Stimulated activated CD8-positive, alpha-beta memory T cell treated with anti-CD3 and anti-CD28 coated beads, Interleukin-2, amount 100 ng/mL, for 1 hour (primary cell): ENCODE data around the gene PDE9A.

ENCODE experiments used
- DNase-seq, 2 donors: peaks; one replicate each; pipeline ENCODE4 v3.0.0-alpha.2; 2020; ENCODE audit warnings: low read depth in 2 of 2

PDE9A gene

GRCh38 chr21:42769183-42769819 is 115.9 kb downstream of the PDE9A start:
- no peak for DNase-seq

- DNase-seq = no peak
These were observed 116.6 kb downstream of the PDE9A start for GRCh38 chr21:42769820-42770716.

GRCh38 chr21:42770717-42771502 is 117.5 kb downstream of the PDE9A start:
- no peak for DNase-seq

- DNase-seq = no peak
These were observed 118.0 kb downstream of the PDE9A start for GRCh38 chr21:42771503-42771805.

- DNase-seq = no peak
These were observed 121.7 kb downstream of the PDE9A start for GRCh38 chr21:42775123-42775522.

- no peak for DNase-seq
These were observed 122.5 kb downstream of the PDE9A start for GRCh38 chr21:42775891-42776290.

- no peak for DNase-seq
These were observed 123.8 kb downstream of the PDE9A start for GRCh38 chr21:42777064-42777756.

- no peak for DNase-seq
These were observed 124.4 kb downstream of the PDE9A start for GRCh38 chr21:42777757-42778344.

GRCh38 chr21:42779431-42779861 is 126.0 kb downstream of the PDE9A start:
- no peak for DNase-seq

GRCh38 chr21:42780617-42781016 is 127.2 kb downstream of the PDE9A start:
- DNase-seq = no peak

- DNase-seq = no peak
These were observed 127.9 kb downstream of the PDE9A start for GRCh38 chr21:42781150-42781970.

GRCh38 chr21:42781971-42782722 is 128.7 kb downstream of the PDE9A start:
- DNase-seq = no peak

GRCh38 chr21:42782723-42783242 is 129.4 kb downstream of the PDE9A start:
- DNase-seq = no peak

GRCh38 chr21:42784276-42784675 is 130.9 kb downstream of the PDE9A start:
- DNase-seq = no peak

GRCh38 chr21:42784896-42785451 is 131.6 kb downstream of the PDE9A start:
- no peak for DNase-seq

GRCh38 chr21:42785666-42786427 is 132.4 kb downstream of the PDE9A start:
- DNase-seq = no peak

GRCh38 chr21:42786884-42787283 is 133.5 kb downstream of the PDE9A start:
- no peak for DNase-seq

- DNase-seq = no peak
These were observed 134.2 kb downstream of the PDE9A start for GRCh38 chr21:42787613-42788012.
